HS-27A (cell line): ENCODE data around the gene STYXL1.

Source experiments
- DNase-seq: peaks from one replicate; pipeline ENCODE4 v3.0.0-alpha.2; 2012; ENCODE audit warnings: low read depth, missing footprints

STYXL1 gene

GRCh38 chr7:75992083-75992755 lies 55.6 kb downstream of the STYXL1 start:
- DNase-seq, result no peak

DNA sequence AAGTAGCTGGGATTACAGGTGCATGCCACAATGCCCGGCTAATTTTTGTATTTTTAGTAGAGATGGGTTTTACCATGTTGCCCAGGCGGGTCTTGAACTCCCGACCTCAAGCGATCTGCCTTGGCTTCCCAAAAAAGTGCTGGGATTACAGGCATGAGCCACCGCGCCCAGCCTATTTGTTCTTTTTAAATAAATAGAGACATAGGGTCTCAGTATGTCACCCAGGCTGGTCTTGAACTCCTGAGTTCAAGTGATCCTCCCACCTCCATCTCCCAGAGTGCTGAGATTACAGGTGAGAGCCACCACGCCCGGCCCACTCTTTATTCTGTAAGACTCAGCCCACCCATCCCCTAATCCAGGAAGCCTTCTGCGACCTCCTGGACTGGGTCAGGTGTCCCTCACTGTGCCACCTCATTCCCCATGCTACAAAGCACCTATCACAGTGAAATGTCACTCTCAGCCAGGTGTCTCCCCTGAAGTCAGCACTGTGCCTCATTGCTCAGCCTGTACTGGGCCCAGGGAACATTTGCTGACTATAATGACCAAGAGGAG lies 56.2 kb downstream of the STYXL1 start:
- DNase-seq, result no peak

- DNase-seq, result no peak
Measured at GRCh38 chr7:75989500-75990388, 58.1 kb downstream of the STYXL1 start.

DNA sequence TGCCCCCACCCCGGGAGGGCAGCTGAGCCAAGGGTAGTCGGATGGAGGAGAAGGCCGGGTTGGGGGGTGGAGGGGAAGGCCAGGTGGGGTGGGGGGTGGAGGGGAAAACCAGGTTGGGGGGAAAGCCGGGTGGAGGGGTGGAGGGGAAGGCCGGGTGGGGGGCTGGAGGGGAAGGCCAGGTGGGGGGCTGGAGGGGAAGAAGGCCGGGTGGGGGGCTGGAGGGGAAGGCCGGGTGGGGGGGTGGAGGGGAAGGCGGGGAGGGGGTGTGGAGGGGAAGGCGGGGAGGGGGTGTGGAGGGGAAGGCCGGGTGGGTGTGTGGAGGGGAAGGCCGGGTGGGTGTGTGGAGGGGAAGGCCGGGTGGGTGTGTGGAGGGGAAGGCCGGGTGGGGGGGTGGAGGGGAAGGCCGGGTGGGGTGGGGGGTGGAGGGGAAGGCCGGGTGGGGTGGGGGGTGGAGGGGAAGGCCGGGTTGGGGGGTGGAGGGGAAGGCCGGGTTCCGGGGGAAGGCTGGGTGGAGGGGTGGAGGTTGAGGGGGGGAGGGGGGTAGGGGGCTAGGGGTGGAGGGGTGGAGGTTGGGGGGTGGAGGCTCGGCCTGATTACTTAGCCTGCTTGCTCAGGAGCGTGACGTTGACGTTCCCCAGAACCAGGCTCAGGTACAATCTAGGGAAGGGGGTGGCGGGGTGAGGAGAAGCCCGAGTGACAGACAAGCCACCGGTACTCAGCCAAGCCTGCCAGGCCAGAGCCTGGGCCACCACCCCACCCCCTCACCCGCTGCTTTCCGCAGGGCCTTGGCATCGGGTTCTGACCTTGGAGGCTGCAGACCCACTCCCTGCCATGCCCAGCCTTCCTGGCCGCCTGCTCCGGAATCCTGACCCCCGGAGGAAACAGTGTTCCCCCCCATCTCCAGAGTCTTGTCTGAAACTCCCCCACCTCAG lies 59.0 kb downstream of the STYXL1 start:
- DNase-seq, result no peak

- no peak for DNase-seq
Measured at GRCh38 chr7:75987805-75988567, 59.8 kb downstream of the STYXL1 start.

DNA sequence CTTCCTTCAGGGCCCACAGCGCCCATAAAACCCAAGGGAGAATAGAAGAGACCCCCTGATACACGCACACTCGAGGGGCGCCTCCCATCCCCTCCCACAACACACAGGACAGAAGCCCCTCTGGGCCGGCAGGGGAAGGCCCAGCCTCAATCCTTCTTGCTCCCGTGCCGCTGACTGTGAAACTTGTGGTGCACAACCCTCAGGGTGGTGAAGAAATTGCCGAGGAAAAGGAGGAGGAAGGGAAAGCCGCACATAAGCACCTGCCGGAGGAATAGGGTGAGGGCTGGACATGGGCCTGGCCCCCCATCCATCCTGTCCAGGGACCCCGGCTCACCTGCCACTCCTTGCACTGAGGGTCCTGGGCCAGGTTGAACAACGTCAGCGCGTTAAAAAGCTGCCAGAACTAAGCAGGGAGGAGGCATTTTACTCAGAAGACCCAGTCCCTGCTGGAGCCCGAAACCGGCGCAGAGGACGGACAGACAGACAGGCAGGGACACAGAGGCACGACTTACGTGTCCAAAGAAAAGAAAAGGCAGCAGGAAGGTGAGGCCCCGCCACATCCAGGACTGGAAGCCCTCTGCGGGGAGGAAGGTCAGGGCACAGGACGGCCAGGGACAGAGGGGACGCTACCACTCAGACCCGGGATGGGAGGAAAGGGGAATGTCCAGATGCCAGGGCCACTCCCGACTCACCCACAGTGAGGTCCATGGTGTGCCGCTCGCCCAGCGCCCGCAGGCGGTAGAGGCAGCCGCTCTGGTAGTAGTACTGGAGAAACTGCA lies 60.6 kb downstream of the STYXL1 start:
- DNase-seq, result no peak

- DNase-seq, result no peak
Measured at GRCh38 chr7:75986147-75986781, 61.5 kb downstream of the STYXL1 start.

GRCh38 chr7:75985518-75986146 lies 62.2 kb downstream of the STYXL1 start:
- no peak for DNase-seq

DNA sequence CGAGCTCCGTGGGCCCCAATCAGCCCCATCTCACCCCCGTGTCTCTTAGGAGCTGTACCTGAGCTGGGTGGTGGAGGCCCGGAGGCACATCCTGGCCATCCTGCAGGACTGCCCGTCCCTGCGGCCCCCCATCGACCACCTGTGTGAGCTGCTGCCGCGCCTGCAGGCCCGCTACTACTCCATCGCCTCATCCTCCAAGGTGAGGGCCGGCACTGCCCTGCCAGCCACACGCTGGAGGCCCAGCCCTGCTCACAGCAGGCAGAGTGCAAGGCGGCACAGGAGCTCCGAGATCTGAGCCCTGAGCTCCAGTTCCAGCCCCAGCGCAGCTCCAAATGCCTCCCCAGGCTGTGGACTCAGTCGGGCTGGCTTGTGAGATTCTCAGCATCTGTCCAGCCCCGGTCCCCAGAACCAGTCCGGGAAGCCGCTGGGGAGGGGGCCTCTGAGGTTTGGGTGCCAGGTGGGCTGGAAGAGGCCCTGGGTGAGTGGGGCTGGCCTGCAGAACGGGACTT lies 62.7 kb downstream of the STYXL1 start:
- no peak for DNase-seq

DNA sequence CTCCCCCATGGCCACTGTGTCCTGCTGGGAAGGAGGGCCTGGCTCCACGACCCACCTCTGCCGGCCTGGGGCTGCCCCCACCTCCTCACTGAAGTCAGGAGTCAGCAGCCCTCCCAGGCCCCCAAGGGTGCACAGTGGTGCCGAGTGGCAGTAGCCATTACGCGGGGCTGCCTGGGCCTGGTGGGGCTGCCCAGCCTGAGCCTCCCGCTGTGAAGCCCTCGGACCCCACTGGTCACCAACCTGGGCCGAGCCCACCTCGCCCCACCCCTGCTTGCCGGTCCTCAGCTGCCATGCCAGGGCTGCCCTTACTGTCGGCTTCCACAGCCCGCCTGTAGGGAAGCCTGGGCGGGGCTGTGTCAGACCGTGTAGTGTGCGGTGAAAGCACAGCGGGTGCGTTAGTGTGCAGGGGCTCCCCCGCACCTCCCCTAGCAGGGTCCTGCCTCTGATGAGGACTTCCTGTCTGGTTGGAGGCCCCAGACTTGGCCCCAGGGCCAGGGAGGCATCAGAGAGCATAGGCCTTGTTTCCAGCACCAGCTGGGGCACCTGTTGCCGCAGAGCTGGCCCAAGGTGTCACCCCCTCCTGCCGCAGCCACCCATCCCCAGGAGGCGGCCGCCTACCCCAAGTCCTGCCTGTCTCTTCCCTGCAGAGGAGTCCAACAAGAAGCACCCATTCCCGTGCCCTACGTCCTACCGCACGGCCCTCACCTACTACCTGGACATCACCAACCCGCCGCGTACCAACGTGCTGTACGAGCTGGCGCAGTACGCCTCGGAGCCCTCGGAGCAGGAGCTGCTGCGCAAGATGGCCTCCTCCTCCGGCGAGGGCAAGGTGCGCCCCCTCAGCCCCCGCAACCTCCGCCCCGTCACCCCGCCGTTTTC lies 63.4 kb downstream of the STYXL1 start:
- no peak for DNase-seq

- no peak for DNase-seq
Measured at GRCh38 chr7:75983471-75984129, 64.2 kb downstream of the STYXL1 start.

DNA sequence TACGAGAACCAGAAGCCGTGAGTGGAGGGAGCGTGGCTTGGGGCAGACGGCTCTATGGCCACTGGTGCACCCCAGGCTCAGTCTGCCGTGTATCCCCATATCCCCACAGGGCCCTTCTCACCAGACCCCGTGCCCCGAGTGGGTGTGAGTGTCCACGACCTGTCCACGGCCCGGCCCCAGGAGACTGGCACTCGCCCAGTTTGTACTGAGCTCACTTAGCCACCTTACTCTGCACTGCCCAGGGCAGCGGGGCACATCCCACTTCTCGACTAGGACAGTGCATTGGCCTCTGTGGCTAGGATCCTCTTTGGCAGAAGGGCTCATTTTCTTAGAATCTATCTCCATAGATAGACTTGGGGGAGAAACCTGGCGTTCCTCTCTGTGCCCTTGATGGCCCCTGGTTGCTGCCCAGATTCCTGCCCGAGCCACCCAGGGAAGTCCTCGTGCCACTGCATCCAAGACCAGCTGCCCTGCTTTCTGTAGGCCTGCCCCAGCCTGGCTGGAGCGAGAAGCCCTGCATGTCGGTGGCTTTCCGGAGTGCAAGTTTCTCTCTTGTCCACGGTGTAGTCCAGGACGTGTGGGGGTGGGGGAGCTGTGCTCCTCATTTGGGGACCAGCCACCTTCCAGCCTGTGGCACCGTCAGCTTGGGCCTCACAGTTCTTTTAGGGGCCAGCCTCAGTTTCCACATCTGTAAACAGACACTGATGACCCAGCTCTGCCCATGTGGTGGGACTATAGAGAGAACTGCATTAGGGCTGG lies 65.3 kb downstream of the STYXL1 start:
- no peak for DNase-seq

DNA sequence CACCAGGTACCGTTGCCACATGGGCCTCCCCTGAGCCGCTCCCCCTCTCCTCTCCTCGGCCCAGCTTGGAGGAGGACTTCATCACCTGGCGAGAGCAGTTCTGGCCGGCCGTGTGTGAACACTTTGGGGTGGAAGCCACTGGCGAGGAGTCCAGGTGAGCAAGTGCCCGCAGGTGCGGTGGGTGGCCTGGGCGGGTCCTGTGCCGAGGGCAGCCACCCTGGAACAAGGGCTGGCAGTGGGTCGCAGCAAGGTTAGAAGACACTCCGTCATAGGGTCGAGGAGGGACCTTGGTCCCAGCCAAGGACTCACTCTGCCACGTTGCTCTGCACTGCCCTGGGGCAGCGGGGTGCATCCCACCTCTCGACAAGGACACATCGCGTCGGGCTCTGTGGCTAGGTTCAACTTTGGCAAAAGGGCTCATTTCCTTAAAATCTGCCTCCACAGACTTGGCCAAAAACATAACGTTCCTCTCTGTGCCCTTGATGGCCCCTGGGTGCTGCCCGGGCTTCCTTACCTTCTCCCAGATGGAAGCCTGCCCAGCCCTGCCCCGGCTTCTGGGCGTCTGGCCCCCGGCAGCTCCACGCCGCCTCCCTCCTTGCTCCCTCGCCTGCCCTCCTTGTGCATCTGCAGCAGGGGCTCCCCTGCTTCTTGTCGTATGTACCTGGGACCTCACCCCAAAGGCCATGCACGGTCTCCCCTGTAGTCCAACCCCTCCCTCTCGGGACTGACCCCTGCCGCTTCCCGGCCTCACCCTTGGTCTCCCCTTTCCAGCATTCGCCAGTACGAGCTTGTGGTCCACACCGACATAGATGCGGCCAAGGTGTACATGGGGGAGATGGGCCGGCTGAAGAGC lies 66.1 kb downstream of the STYXL1 start:
- DNase-seq, result no peak

DNA sequence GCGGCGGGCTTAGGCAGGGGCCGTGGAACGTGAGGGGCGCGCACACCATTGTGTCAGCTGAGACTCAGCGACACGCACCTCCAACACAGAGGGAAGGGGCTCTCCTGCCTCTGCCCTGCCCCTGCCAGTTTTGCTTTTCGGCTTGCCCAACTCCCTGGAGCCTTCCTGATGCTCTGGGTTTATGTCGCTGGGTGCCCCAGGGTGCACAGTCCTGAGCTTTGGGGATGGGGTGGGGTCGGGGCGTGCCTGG lies 66.7 kb downstream of the STYXL1 start:
- DNase-seq, result no peak

DNA sequence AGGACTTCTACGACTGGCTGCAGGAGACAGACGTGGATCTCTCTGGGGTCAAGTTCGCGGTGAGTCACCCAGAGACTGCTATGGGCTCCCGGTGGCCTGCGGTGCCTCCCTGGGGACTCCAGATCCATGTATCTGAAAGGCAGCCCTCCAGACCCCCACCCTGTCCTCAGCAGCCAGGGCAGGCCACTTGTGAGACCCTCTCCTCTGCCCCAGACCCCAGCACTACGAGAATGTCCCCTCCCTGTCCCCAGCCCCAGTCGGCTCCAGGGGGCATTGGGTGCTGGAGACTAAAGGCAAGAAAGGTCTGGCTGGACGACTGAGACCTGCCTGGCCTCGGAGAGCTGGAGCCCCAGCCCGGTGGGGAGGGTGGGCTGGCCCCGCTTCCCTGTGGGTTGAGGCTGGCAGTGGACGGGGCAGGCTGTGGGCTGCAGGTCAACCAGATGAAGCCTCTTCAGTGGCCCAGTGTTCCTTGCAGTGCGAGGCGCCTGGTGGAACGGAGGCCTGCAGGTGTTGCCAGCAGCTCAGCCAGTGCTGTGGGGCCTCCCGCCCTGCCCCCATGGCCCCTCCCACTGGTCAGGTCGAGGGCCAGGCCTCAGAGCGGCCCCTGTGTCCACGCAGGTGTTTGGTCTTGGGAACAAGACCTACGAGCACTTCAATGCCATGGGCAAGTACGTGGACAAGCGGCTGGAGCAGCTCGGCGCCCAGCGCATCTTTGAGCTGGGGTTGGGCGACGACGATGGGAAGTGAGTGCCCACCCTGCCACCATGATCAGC lies 67.2 kb downstream of the STYXL1 start:
- no peak for DNase-seq
